ENCODE measurements around the gene PRPF19.
A peak's percentile ranks its signal among the peaks of the same experiment; 100 is the strongest.

The PRPF19 gene

GRCh38 chr11:60900673-60901404, 5.5 kb downstream of the PRPF19 start:
- DNase-seq, result no peak

- DNase-seq, result no peak
These were observed 6.4 kb downstream of the PRPF19 start for GRCh38 chr11:60899977-60900376.

- peak; percentile 61 for DNase-seq
These were observed 7.1 kb downstream of the PRPF19 start for GRCh38 chr11:60899046-60899936.

- DNase-seq, result no peak
These were observed 8.9 kb downstream of the PRPF19 start for GRCh38 chr11:60897496-60897895.

- no peak for DNase-seq
These were observed 10.7 kb downstream of the PRPF19 start for GRCh38 chr11:60895687-60896086.

- no peak for DNase-seq
These were observed 15.2 kb downstream of the PRPF19 start for GRCh38 chr11:60891103-60891741.

GRCh38 chr11:60890696-60891095, 15.7 kb downstream of the PRPF19 start:
- DNase-seq, result no peak

GRCh38 chr11:60889869-60890311, 16.5 kb downstream of the PRPF19 start:
- DNase-seq, result no peak

GRCh38 chr11:60887556-60887955, 18.8 kb downstream of the PRPF19 start:
- DNase-seq, result peak; percentile 53

GRCh38 chr11:60880643-60881282, 25.6 kb downstream of the PRPF19 start:
- DNase-seq, result no peak

- no peak for DNase-seq
These were observed 26.3 kb downstream of the PRPF19 start for GRCh38 chr11:60879971-60880588.

GRCh38 chr11:60879104-60879503, 27.3 kb downstream of the PRPF19 start:
- no peak for DNase-seq

GRCh38 chr11:60878245-60879101, 27.9 kb downstream of the PRPF19 start:
- DNase-seq, result no peak

- no peak for DNase-seq
These were observed 30.3 kb downstream of the PRPF19 start for GRCh38 chr11:60876168-60876485.

GRCh38 chr11:60875366-60876167, 30.8 kb downstream of the PRPF19 start:
- no peak for DNase-seq

GRCh38 chr11:60874421-60875365, 31.7 kb downstream of the PRPF19 start:
- no peak for DNase-seq

- DNase-seq, result no peak
These were observed 32.9 kb downstream of the PRPF19 start for GRCh38 chr11:60873533-60873932.

GRCh38 chr11:60872961-60873524, 33.3 kb downstream of the PRPF19 start:
- DNase-seq, result peak; percentile 98
